Measurements from ENCODE around the gene DIS3L2.

Gene DIS3L2

GRCh38 chr2:231920366-231920765 lies 41.1 kb upstream of the DIS3L2 start:
- no peak for DNase-seq (ENCODE audit: low read depth)
- no peak for TF ChIP-seq CTCF (conservative IDR thresholded peaks at IDR 0.05; ENCODE audit: low read depth, low read length)
- no peak overlapping the region for H3K4me3 ChIP-seq (ENCODE audit: low read depth, low read length)

GRCh38 chr2:231920795-231921194 lies 40.7 kb upstream of the DIS3L2 start:
- H3K4me3 ChIP-seq (ENCODE audit: low read depth, low read length): no peak overlapping the region
- TF ChIP-seq CTCF (conservative IDR thresholded peaks at IDR 0.05; ENCODE audit: low read depth, low read length): no peak
- DNase-seq (ENCODE audit: low read depth): no peak

- no peak for TF ChIP-seq CTCF (conservative IDR thresholded peaks at IDR 0.05; ENCODE audit: low read depth, low read length)
- DNase-seq (ENCODE audit: low read depth): no peak
- H3K4me3 ChIP-seq (ENCODE audit: low read depth, low read length): no peak overlapping the region
These were observed 39.1 kb upstream of the DIS3L2 start for GRCh38 chr2:231922311-231923009.

GRCh38 chr2:231923010-231923344 lies 38.5 kb upstream of the DIS3L2 start:
- DNase-seq (ENCODE audit: low read depth): no peak
- no peak overlapping the region for H3K4me3 ChIP-seq (ENCODE audit: low read depth, low read length)
- no peak for TF ChIP-seq CTCF (conservative IDR thresholded peaks at IDR 0.05; ENCODE audit: low read depth, low read length)

- no peak for TF ChIP-seq CTCF (conservative IDR thresholded peaks at IDR 0.05; ENCODE audit: low read depth, low read length)
- H3K4me3 ChIP-seq (ENCODE audit: low read depth, low read length): no peak overlapping the region
- no peak for DNase-seq (ENCODE audit: low read depth)
These were observed 37.3 kb upstream of the DIS3L2 start for GRCh38 chr2:231923951-231924888.

GRCh38 chr2:231924889-231925275 lies 36.6 kb upstream of the DIS3L2 start:
- no peak overlapping the region for H3K4me3 ChIP-seq (ENCODE audit: low read depth, low read length)
- peak; percentile 11 for TF ChIP-seq CTCF (conservative IDR thresholded peaks at IDR 0.05; ENCODE audit: low read depth, low read length)

More at GRCh38 chr2:231924889-231925275, 36.6 kb upstream of the DIS3L2 start:
- DNase-seq (ENCODE audit: low read depth): no peak

Data from choroid plexus epithelial cell (primary cell).